ENCODE measurements around the gene TMEM198.

TMEM198 gene

DNA sequence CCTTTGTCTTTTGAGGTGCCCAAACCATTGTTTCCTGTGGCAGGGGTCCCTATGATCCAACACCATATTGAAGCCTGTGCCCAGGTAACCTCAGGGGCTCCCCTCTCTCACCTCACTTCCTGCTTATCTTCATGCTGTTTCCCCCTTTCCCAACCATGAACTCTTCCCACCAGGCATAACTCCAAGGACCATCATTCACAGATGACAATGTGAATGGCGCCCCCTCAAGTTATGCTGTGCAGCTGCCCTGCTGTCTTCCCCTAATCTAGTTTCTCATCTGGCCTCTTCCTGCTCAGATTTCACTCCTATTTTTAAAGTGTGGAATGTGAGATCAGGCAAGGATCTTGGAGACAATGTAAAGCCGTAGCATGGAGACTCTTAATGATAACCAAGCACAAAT lies 43.7 kb upstream of the TMEM198 start:
- Histone ChIP-seq H3K9me3 (ENCODE audit: insufficient read depth, low read depth, low read length) (no peaks in the 10 kb centered on the region), H3K27me3 (ENCODE audit: insufficient read depth, low read length) (peaks cover 32% of the 10 kb centered on the region), H3K36me3 (ENCODE audit: insufficient read depth, low read length) (peaks cover 8% of the 10 kb centered on the region; the same call in 1 of the 2 replicates), H3K4me3 (ENCODE audit: low read length) (no peak overlapping the region), H3K4me1 (ENCODE audit: insufficient read depth, low read length) (peaks cover 15% of the 10 kb centered on the region), H3K9ac (ENCODE audit: low read depth, low read length) (no peak overlapping the region), H3K27ac (ENCODE audit: low read depth, low read length) (no peak overlapping the region)
- 80% methylated on average over 2 of the region's 2 CpGs for WGBS

DNA sequence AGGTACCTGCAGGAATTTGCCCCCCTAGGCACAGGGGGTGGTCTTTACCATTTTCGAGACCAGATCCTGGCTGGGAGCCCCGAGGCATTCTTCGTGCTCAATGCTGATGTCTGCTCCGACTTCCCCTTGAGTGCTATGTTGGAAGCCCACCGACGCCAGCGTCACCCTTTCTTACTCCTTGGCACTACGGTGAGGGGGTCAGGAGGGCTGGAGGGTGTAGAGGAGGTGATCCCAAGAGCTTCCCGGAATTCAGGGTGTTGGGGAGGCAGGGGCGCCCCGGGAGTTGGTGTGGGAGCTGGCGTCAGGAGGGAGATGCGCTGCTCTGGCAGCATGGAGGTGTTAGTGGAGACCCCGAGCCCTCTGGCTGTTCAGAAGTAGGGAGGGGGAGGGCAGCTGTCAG lies 42.0 kb upstream of the TMEM198 start:
- peaks cover 18% of the 10 kb centered on the region for H3K4me1 ChIP-seq (ENCODE audit: insufficient read depth, low read length)

GRCh38 chr2:219502618-219503017 lies 41.2 kb upstream of the TMEM198 start:
- Histone ChIP-seq H3K9me3 (ENCODE audit: insufficient read depth, low read depth, low read length) (no peaks in the 10 kb centered on the region), H3K27me3 (ENCODE audit: insufficient read depth, low read length) (peaks cover 7% of the 10 kb centered on the region), H3K27ac (ENCODE audit: low read depth, low read length) (no peak overlapping the region), H3K36me3 (ENCODE audit: insufficient read depth, low read length) (peaks cover 8% of the 10 kb centered on the region; the same call in 1 of the 2 replicates), H3K9ac (ENCODE audit: low read depth, low read length) (no peak overlapping the region), H3K4me1 (ENCODE audit: insufficient read depth, low read length) (peaks cover 25% of the 10 kb centered on the region), H3K4me3 (ENCODE audit: low read length) (no peak overlapping the region)

More for the DNA sequence above, 42.0 kb upstream of the TMEM198 start:
- 93% methylated on average over 14 of the region's 14 CpGs for WGBS
- Histone ChIP-seq H3K27ac (ENCODE audit: low read depth, low read length) (no peak overlapping the region), H3K9me3 (ENCODE audit: insufficient read depth, low read depth, low read length) (no peaks in the 10 kb centered on the region), H3K4me3 (ENCODE audit: low read length) (no peak overlapping the region), H3K36me3 (ENCODE audit: insufficient read depth, low read length) (peaks cover 8% of the 10 kb centered on the region; the same call in 1 of the 2 replicates), H3K9ac (ENCODE audit: low read depth, low read length) (no peak overlapping the region), H3K27me3 (ENCODE audit: insufficient read depth, low read length) (peaks cover 15% of the 10 kb centered on the region)

- H3K27ac ChIP-seq (ENCODE audit: low read depth, low read length): no peak overlapping the region
- H3K27me3 ChIP-seq (ENCODE audit: insufficient read depth, low read length): 0 out of 2 replicates have a peak, but pooled peaks cover 2% of the 10 kb centered on the region
- H3K9me3 ChIP-seq (ENCODE audit: insufficient read depth, low read depth, low read length): no peaks in the 10 kb centered on the region
- H3K36me3 ChIP-seq (ENCODE audit: insufficient read depth, low read length): peaks cover 8% of the 10 kb centered on the region; the same call in 1 of the 2 replicates
- WGBS: 95% methylated on average over 9 of the region's 9 CpGs
- no peak overlapping the region for H3K4me3 ChIP-seq (ENCODE audit: low read length)
- no peak overlapping the region for H3K9ac ChIP-seq (ENCODE audit: low read depth, low read length)
- peaks cover 32% of the 10 kb centered on the region for H3K4me1 ChIP-seq (ENCODE audit: insufficient read depth, low read length)
These were observed 38.2 kb upstream of the TMEM198 start for GRCh38 chr2:219505585-219505984.

- Histone ChIP-seq H3K4me1 (ENCODE audit: insufficient read depth, low read length) (peaks cover 33% of the 10 kb centered on the region), H3K27me3 (ENCODE audit: insufficient read depth, low read length) (peaks cover 7% of the 10 kb centered on the region), H3K36me3 (ENCODE audit: insufficient read depth, low read length) (peaks cover 8% of the 10 kb centered on the region; the same call in 1 of the 2 replicates), H3K9me3 (ENCODE audit: insufficient read depth, low read depth, low read length) (no peaks in the 10 kb centered on the region), H3K4me3 (ENCODE audit: low read length) (0 out of 2 replicates have a peak overlapping the region, but pooled peaks have one; percentile 5), H3K9ac (ENCODE audit: low read depth, low read length) (0 out of 2 replicates have a peak overlapping the region, but pooled peaks have one; percentile 55), H3K27ac (ENCODE audit: low read depth, low read length) (peak overlapping the region; percentile 85)
- 76% methylated on average over 23 of the region's 23 CpGs for WGBS
These were observed 37.6 kb upstream of the TMEM198 start for GRCh38 chr2:219506153-219506801.

GRCh38 chr2:219506802-219507526 lies 36.9 kb upstream of the TMEM198 start:
- Histone ChIP-seq H3K27ac (ENCODE audit: low read depth, low read length) (peak overlapping the region; percentile 85), H3K4me3 (ENCODE audit: low read length) (0 out of 2 replicates have a peak overlapping the region, but pooled peaks have one; percentile 5), H3K4me1 (ENCODE audit: insufficient read depth, low read length) (peaks cover 36% of the 10 kb centered on the region), H3K9ac (ENCODE audit: low read depth, low read length) (peak overlapping the region; percentile 55), H3K9me3 (ENCODE audit: insufficient read depth, low read depth, low read length) (no peaks in the 10 kb centered on the region), H3K36me3 (ENCODE audit: insufficient read depth, low read length) (peaks cover 8% of the 10 kb centered on the region; the same call in 1 of the 2 replicates), H3K27me3 (ENCODE audit: insufficient read depth, low read length) (peaks cover 12% of the 10 kb centered on the region)
- WGBS: 23% methylated on average over 15 of the region's 17 CpGs

DNA sequence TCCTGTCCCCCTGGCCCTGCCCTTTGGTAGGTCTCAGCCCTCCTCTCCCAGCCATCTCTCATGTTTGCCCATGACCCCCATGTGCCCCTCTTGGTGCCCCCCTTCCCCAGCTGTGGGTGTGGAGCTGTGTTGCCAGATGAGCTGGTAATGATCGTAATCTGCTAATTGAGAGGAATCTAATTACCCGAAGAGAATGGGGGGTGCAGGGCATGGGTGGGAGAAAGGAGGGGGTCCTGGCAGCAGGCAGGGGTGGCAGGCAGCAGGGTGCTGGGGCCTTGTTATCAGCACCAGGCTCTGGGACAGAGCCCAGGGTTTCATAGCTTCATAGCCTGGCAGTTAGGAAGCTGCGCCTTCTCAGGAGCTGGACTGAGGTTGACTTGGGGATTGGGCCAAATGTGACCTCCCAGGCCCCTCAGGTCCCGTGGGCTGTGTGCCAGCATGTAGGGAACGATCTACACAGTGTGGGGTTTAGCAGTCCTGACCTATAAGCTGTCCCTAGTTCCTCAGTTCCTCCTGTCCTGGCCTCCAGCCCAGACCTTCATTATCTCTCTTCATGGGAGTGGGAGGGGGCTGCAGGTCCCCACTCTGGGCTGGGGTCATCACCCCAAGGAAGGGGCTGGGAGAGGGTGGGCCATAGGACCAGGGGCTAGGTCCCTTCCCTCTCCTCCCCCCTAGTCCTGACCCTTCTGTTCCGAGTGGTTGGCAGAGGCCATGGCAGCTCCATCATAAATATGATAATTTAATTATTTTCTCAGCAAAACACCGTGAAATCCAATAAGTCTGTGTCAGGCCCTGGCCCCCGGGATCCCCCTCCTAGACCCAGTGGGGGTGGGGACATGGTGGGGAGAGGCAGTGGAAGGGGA lies 36.0 kb upstream of the TMEM198 start:
- WGBS: 82% methylated on average over 8 of the region's 8 CpGs
- peaks cover 8% of the 10 kb centered on the region; the same call in 1 of the 2 replicates for H3K36me3 ChIP-seq (ENCODE audit: insufficient read depth, low read length)
- peak overlapping the region; percentile 85 for H3K27ac ChIP-seq (ENCODE audit: low read depth, low read length)

DNA sequence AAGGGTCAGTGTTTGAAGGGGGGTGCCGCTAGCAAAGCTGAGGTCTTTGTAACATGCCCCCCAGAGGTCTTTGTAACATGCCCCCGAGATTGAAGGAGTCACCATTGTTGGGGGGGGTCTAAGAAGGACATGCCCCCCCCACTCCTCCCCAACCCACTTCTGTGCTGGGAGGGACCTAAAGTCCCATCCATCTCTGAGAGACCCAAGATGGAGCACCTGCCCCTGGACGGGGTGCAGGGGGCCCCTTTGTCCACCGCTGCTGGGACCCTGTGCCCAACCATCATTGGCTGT lies 35.4 kb upstream of the TMEM198 start:
- no peak overlapping the region for H3K27ac ChIP-seq (ENCODE audit: low read depth, low read length)
- no peak overlapping the region for H3K9ac ChIP-seq (ENCODE audit: low read depth, low read length)
- H3K36me3 ChIP-seq (ENCODE audit: insufficient read depth, low read length): peaks cover 6% of the 10 kb centered on the region; the same call in 1 of the 2 replicates
- H3K9me3 ChIP-seq (ENCODE audit: insufficient read depth, low read depth, low read length): no peaks in the 10 kb centered on the region
- no peak overlapping the region for H3K4me3 ChIP-seq (ENCODE audit: low read length)
- peaks cover 26% of the 10 kb centered on the region for H3K27me3 ChIP-seq (ENCODE audit: insufficient read depth, low read length)
- 68% methylated on average over 3 of the region's 4 CpGs for WGBS
- H3K4me1 ChIP-seq (ENCODE audit: insufficient read depth, low read length): peaks cover 50% of the 10 kb centered on the region

More for the DNA sequence above, 36.0 kb upstream of the TMEM198 start:
- H3K9ac ChIP-seq (ENCODE audit: low read depth, low read length): peak overlapping the region; percentile 55
- no peaks in the 10 kb centered on the region for H3K9me3 ChIP-seq (ENCODE audit: insufficient read depth, low read depth, low read length)
- H3K27me3 ChIP-seq (ENCODE audit: insufficient read depth, low read length): peaks cover 20% of the 10 kb centered on the region
- no peak overlapping the region for H3K4me3 ChIP-seq (ENCODE audit: low read length)
- peaks cover 45% of the 10 kb centered on the region for H3K4me1 ChIP-seq (ENCODE audit: insufficient read depth, low read length)

GRCh38 chr2:219508971-219509779 lies 34.7 kb upstream of the TMEM198 start:
- H3K36me3 ChIP-seq (ENCODE audit: insufficient read depth, low read length): peaks cover 5% of the 10 kb centered on the region; the same call in 1 of the 2 replicates
- H3K9ac ChIP-seq (ENCODE audit: low read depth, low read length): no peak overlapping the region
- peaks cover 58% of the 10 kb centered on the region for H3K4me1 ChIP-seq (ENCODE audit: insufficient read depth, low read length)
- no peak overlapping the region for H3K27ac ChIP-seq (ENCODE audit: low read depth, low read length)
- peaks cover 34% of the 10 kb centered on the region for H3K27me3 ChIP-seq (ENCODE audit: insufficient read depth, low read length)
- H3K4me3 ChIP-seq (ENCODE audit: low read length): peak overlapping the region; percentile 54
- WGBS: 13% methylated on average over 12 of the region's 14 CpGs
- H3K9me3 ChIP-seq (ENCODE audit: insufficient read depth, low read depth, low read length): no peaks in the 10 kb centered on the region

- peak overlapping the region; percentile 54 for H3K4me3 ChIP-seq (ENCODE audit: low read length)
- H3K9ac ChIP-seq (ENCODE audit: low read depth, low read length): no peak overlapping the region; the same call in 1 of the 2 replicates
- H3K9me3 ChIP-seq (ENCODE audit: insufficient read depth, low read depth, low read length): no peaks in the 10 kb centered on the region
- H3K4me1 ChIP-seq (ENCODE audit: insufficient read depth, low read length): peaks cover 62% of the 10 kb centered on the region
- H3K27me3 ChIP-seq (ENCODE audit: insufficient read depth, low read length): peaks cover 42% of the 10 kb centered on the region
- H3K27ac ChIP-seq (ENCODE audit: low read depth, low read length): no peak overlapping the region
- 3% methylated on average over 22 of the region's 26 CpGs for WGBS
- H3K36me3 ChIP-seq (ENCODE audit: insufficient read depth, low read length): no peaks in the 10 kb centered on the region
These were observed 33.9 kb upstream of the TMEM198 start for GRCh38 chr2:219509780-219510511.
